Loucy (cell line): ENCODE results near the gene MGMT.

Experiments
- EZH2phosphoT487 ChIP-seq: fragments of 200-600 bp; IDR thresholded peaks from 2 replicates; pipeline ENCODE4 v1.6.1; 2018; ENCODE audit warnings: antibody characterized with exemption, mild to moderate bottlenecking, moderate library complexity, borderline replicate concordance
- TF ChIP-seq, protein P1 (sequence below): fragments of 200-600 bp; sonication (generic); conservative IDR thresholded peaks from 2 replicates; pipeline ENCODE4 v1.5.1; 2014; ENCODE audit warnings: mild to moderate bottlenecking, antibody characterized with exemption, low read length

DNA sequence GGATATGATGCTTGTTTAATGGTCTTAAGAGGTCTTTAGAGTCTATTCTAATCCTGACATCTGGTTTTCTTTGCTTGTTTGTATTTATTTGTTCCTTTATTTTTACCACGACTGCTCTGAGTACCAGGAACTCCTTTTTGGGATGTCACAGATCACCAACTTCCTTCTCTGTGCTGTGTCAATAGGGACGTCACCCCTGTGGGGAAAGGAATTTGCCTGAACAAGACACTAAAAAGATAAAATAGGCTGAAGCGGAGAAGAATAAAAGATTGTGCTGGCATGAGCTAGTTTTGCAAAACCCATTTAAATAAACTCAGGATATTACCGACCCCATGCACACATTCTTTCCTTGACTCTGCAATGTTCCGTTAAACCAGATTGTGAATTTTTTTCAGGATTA lies 27.7 kb downstream of the MGMT start:
- TF ChIP-seq, protein P1, sequence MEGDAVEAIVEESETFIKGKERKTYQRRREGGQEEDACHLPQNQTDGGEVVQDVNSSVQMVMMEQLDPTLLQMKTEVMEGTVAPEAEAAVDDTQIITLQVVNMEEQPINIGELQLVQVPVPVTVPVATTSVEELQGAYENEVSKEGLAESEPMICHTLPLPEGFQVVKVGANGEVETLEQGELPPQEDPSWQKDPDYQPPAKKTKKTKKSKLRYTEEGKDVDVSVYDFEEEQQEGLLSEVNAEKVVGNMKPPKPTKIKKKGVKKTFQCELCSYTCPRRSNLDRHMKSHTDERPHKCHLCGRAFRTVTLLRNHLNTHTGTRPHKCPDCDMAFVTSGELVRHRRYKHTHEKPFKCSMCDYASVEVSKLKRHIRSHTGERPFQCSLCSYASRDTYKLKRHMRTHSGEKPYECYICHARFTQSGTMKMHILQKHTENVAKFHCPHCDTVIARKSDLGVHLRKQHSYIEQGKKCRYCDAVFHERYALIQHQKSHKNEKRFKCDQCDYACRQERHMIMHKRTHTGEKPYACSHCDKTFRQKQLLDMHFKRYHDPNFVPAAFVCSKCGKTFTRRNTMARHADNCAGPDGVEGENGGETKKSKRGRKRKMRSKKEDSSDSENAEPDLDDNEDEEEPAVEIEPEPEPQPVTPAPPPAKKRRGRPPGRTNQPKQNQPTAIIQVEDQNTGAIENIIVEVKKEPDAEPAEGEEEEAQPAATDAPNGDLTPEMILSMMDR: no peak
- no peak for TF ChIP-seq EZH2phosphoT487
